Dermis lymphatic vessel endothelial cell (primary cell): ENCODE measurements around the gene SDHAF2. TPM values are rescaled to one million over a fixed set of nuclear protein-coding genes. Genes with fewer than 3 reads are reported as not detected.

ENCODE experiments used
- total RNA-seq: library from RNA; depleted of rRNA; stranded (reverse); fragments of >200 nt; gene quantifications from 2 replicates; pipeline ENCODE4 v1.2.1, GENCODE V29; 2014

Gene SDHAF2
- total RNA-seq, result 43.8 and 77.5 TPM in 2 replicates

GRCh38 chr11:61429691-61430582 is at the start of gene SDHAF2, which contains the start of gene CPSF7:
Gene SDHAF2 (plus strand): TSS chr11:61430124. CDS start chr11:61430147, 23 bp downstream.
Gene CPSF7 (minus strand): TSS chr11:61429975. CDS start chr11:61429235, 740 bp downstream.

Other genes with a start within 250 kb of the SDHAF2 start
- not detected in 2 replicates for gene PGA3, start 226.6 kb upstream of the SDHAF2 start, total RNA-seq
- gene PGA4, start 207.8 kb upstream of the SDHAF2 start, total RNA-seq, result not detected in 2 replicates
- gene PGA5, start 188.9 kb upstream of the SDHAF2 start, total RNA-seq, result not detected in 2 replicates
- 1.1 and 1.3 TPM in 2 replicates for gene VWCE, start 134.8 kb upstream of the SDHAF2 start, total RNA-seq
- gene DDB1, start 97.0 kb upstream of the SDHAF2 start, total RNA-seq, result 320 and 326 TPM in 2 replicates
- gene TKFC, start 96.9 kb upstream of the SDHAF2 start, total RNA-seq, result 14.1 and 14.4 TPM in 2 replicates
- 36.1 and 49.1 TPM in 2 replicates for gene CYB561A3, start 68.2 kb upstream of the SDHAF2 start, total RNA-seq
- 12.8 and 14.5 TPM in 2 replicates for gene TMEM138, start 67.8 kb upstream of the SDHAF2 start, total RNA-seq
- gene TMEM216, start 37.5 kb upstream of the SDHAF2 start, total RNA-seq, result 8.3 and 9.0 TPM in 2 replicates
- gene CPSF7, start 149 bp upstream of the SDHAF2 start, total RNA-seq, result 10.8 and 12.2 TPM in 2 replicates
- gene LRRC10B, start 78.6 kb downstream of the SDHAF2 start, total RNA-seq, result 0.11 TPM in 1 of 2 replicates, not detected in the other
- gene SYT7, start 151.0 kb downstream of the SDHAF2 start, total RNA-seq, result 0.22 and 0.43 TPM in 2 replicates